Measurements from ENCODE around the gene GNB1.

Gene GNB1

GRCh38 chr1:1900883-1901640 lies 10.2 kb upstream of the GNB1 start:
- H3K27ac ChIP-seq = no peak overlapping the region
- no peak for TF ChIP-seq CTCF (conservative IDR thresholded peaks at IDR 0.05)

DNA sequence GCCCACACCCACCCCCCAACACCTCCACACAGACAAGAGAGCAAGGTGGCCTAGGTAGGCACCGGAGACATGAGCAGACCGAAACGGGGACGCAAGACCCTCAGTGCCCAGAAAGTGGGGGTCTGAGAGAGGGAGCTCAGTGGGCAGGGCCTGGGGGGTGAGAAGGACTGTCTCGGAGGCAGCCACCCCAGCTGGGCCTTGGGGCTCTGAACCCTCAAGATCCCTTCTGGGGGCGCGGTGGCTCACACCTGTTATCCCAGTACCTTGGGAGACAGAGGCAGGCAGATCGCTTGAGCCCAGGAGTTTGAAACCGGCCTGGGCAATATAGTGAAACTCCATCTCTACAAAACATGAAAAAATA lies 9.1 kb upstream of the GNB1 start:
- H3K27ac ChIP-seq = no peak overlapping the region
- no peak for TF ChIP-seq CTCF (conservative IDR thresholded peaks at IDR 0.05)

- no peak overlapping the region for H3K27ac ChIP-seq
- peak; percentile 19; the same call in 1 of the 2 replicates for TF ChIP-seq CTCF (conservative IDR thresholded peaks at IDR 0.05)
Observed at GRCh38 chr1:1899266-1899966, 8.5 kb upstream of the GNB1 start.

GRCh38 chr1:1898246-1898933 lies 7.5 kb upstream of the GNB1 start:
- no peak overlapping the region for H3K27ac ChIP-seq
- TF ChIP-seq CTCF (conservative IDR thresholded peaks at IDR 0.05) = no peak

- TF ChIP-seq CTCF (conservative IDR thresholded peaks at IDR 0.05) = no peak
- H3K27ac ChIP-seq = peak overlapping the region; percentile 98
Observed at GRCh38 chr1:1895456-1896336, 4.8 kb upstream of the GNB1 start.

DNA sequence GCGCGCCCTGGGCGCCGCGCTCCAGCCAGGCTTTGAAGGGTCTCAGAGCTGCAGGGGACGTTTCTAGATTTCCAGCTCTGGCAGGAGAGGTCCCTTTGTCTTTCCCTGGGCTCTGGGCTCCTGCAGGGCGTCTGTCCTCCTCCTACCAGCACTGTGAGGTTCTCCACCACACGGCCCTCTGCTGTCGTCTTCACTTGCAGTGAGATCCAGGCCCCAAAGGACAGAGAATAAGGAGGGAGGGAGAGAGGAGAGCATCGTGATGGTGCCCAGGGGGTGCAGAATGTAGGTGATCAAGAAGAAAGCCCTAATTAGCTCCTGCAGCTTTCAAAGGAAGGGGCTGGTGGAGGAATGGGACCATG lies 4.2 kb upstream of the GNB1 start:
- peak overlapping the region; percentile 98 for H3K27ac ChIP-seq
- no peak for TF ChIP-seq CTCF (conservative IDR thresholded peaks at IDR 0.05)

All from VCaP (cell line).